ENCODE data around the gene KCNQ1OT1. TPM values are rescaled to one million over a fixed set of nuclear protein-coding genes. Genes with fewer than 3 reads are reported as not detected.

Gene KCNQ1OT1
- polyA plus RNA-seq, 1 donor from 2014 or later = 0.09 TPM

GRCh38 chr11:2584812-2585565 lies 114.8 kb downstream of the KCNQ1OT1 start:
- H3K4me3 Mint-ChIP-seq = no peak overlapping the region
- no peaks in the 10 kb centered on the region for H3K27me3 Mint-ChIP-seq
- H3K27ac Mint-ChIP-seq = no peak overlapping the region
- no peaks in the 10 kb centered on the region for H3K9me3 Mint-ChIP-seq
- no peaks in the 10 kb centered on the region for H3K4me1 Mint-ChIP-seq
- no peaks in the 10 kb centered on the region for H3K36me3 Mint-ChIP-seq

GRCh38 chr11:2584434-2584811 lies 115.4 kb downstream of the KCNQ1OT1 start:
- Mint-ChIP-seq H3K27me3 (no peaks in the 10 kb centered on the region), H3K4me1 (no peaks in the 10 kb centered on the region), H3K27ac (no peak overlapping the region), H3K9me3 (no peaks in the 10 kb centered on the region), H3K4me3 (no peak overlapping the region), H3K36me3 (no peaks in the 10 kb centered on the region)

- H3K4me1 Mint-ChIP-seq = no peaks in the 10 kb centered on the region
- H3K27ac Mint-ChIP-seq = no peak overlapping the region
- no peaks in the 10 kb centered on the region for H3K36me3 Mint-ChIP-seq
- H3K4me3 Mint-ChIP-seq = no peak overlapping the region
- no peaks in the 10 kb centered on the region for H3K9me3 Mint-ChIP-seq
- no peaks in the 10 kb centered on the region for H3K27me3 Mint-ChIP-seq
Observed at GRCh38 chr11:2583605-2583958, 116.2 kb downstream of the KCNQ1OT1 start.

- Mint-ChIP-seq H3K4me3 (no peak overlapping the region), H3K4me1 (no peaks in the 10 kb centered on the region), H3K36me3 (no peaks in the 10 kb centered on the region), H3K27ac (no peak overlapping the region), H3K9me3 (no peaks in the 10 kb centered on the region), H3K27me3 (no peaks in the 10 kb centered on the region)
Observed at GRCh38 chr11:2582946-2583604, 116.7 kb downstream of the KCNQ1OT1 start.

- no peak overlapping the region for H3K4me3 Mint-ChIP-seq
- H3K27ac Mint-ChIP-seq = no peak overlapping the region
- H3K27me3 Mint-ChIP-seq = no peaks in the 10 kb centered on the region
- no peaks in the 10 kb centered on the region for H3K36me3 Mint-ChIP-seq
- no peaks in the 10 kb centered on the region for H3K4me1 Mint-ChIP-seq
- H3K9me3 Mint-ChIP-seq = no peaks in the 10 kb centered on the region
Observed at GRCh38 chr11:2582351-2582945, 117.3 kb downstream of the KCNQ1OT1 start.

GRCh38 chr11:2581931-2582350 lies 117.9 kb downstream of the KCNQ1OT1 start:
- Mint-ChIP-seq H3K9me3 (no peaks in the 10 kb centered on the region), H3K4me3 (no peak overlapping the region), H3K4me1 (no peaks in the 10 kb centered on the region), H3K27me3 (no peaks in the 10 kb centered on the region), H3K36me3 (no peaks in the 10 kb centered on the region), H3K27ac (no peak overlapping the region)

GRCh38 chr11:2581151-2581930 lies 118.5 kb downstream of the KCNQ1OT1 start:
- Mint-ChIP-seq H3K4me1 (no peaks in the 10 kb centered on the region), H3K36me3 (no peaks in the 10 kb centered on the region), H3K9me3 (no peaks in the 10 kb centered on the region), H3K27ac (no peak overlapping the region), H3K27me3 (no peaks in the 10 kb centered on the region), H3K4me3 (no peak overlapping the region)

- no peak overlapping the region for H3K27ac Mint-ChIP-seq
Observed at GRCh38 chr11:2580571-2581001, 119.2 kb downstream of the KCNQ1OT1 start.

GRCh38 chr11:2580061-2580421 lies 119.8 kb downstream of the KCNQ1OT1 start:
- H3K4me1 Mint-ChIP-seq = no peaks in the 10 kb centered on the region
- no peaks in the 10 kb centered on the region for H3K9me3 Mint-ChIP-seq
- no peak overlapping the region for H3K27ac Mint-ChIP-seq
- no peaks in the 10 kb centered on the region for H3K36me3 Mint-ChIP-seq
- no peak overlapping the region for H3K4me3 Mint-ChIP-seq
- H3K27me3 Mint-ChIP-seq = no peaks in the 10 kb centered on the region

More at GRCh38 chr11:2580571-2581001, 119.2 kb downstream of the KCNQ1OT1 start:
- H3K9me3 Mint-ChIP-seq = no peaks in the 10 kb centered on the region
- H3K4me1 Mint-ChIP-seq = no peaks in the 10 kb centered on the region
- no peaks in the 10 kb centered on the region for H3K36me3 Mint-ChIP-seq
- no peaks in the 10 kb centered on the region for H3K27me3 Mint-ChIP-seq
- no peak overlapping the region for H3K4me3 Mint-ChIP-seq

- H3K4me1 Mint-ChIP-seq = no peaks in the 10 kb centered on the region
- H3K9me3 Mint-ChIP-seq = no peaks in the 10 kb centered on the region
- no peak overlapping the region for H3K27ac Mint-ChIP-seq
- no peak overlapping the region for H3K4me3 Mint-ChIP-seq
- H3K27me3 Mint-ChIP-seq = no peaks in the 10 kb centered on the region
- no peaks in the 10 kb centered on the region for H3K36me3 Mint-ChIP-seq
Observed at GRCh38 chr11:2579315-2580060, 120.3 kb downstream of the KCNQ1OT1 start.

GRCh38 chr11:2578929-2579270 lies 120.9 kb downstream of the KCNQ1OT1 start:
- H3K9me3 Mint-ChIP-seq = no peaks in the 10 kb centered on the region
- H3K36me3 Mint-ChIP-seq = no peaks in the 10 kb centered on the region
- no peaks in the 10 kb centered on the region for H3K4me1 Mint-ChIP-seq
- no peaks in the 10 kb centered on the region for H3K27me3 Mint-ChIP-seq
- no peak overlapping the region for H3K27ac Mint-ChIP-seq
- no peak overlapping the region for H3K4me3 Mint-ChIP-seq

GRCh38 chr11:2577991-2578928 lies 121.5 kb downstream of the KCNQ1OT1 start:
- H3K4me3 Mint-ChIP-seq = peak overlapping the region in 1 of 4 donors; percentile 27

GRCh38 chr11:2577031-2577990 lies 122.5 kb downstream of the KCNQ1OT1 start:
- Mint-ChIP-seq H3K9me3 (no peaks in the 10 kb centered on the region), H3K4me1 (no peaks in the 10 kb centered on the region), H3K27ac (no peak overlapping the region), H3K4me3 (no peak overlapping the region), H3K36me3 (no peaks in the 10 kb centered on the region), H3K27me3 (no peaks in the 10 kb centered on the region)

More at GRCh38 chr11:2577991-2578928, 121.5 kb downstream of the KCNQ1OT1 start:
- H3K36me3 Mint-ChIP-seq = no peaks in the 10 kb centered on the region
- H3K27ac Mint-ChIP-seq = no peak overlapping the region
- no peaks in the 10 kb centered on the region for H3K9me3 Mint-ChIP-seq
- H3K4me1 Mint-ChIP-seq = no peaks in the 10 kb centered on the region
- H3K27me3 Mint-ChIP-seq = no peaks in the 10 kb centered on the region
